Neural cell (in vitro differentiated cells): ENCODE results near the gene RAB40C. TPM values are rescaled to one million over a fixed set of nuclear protein-coding genes. Genes with fewer than 3 reads are reported as not detected.

ENCODE experiments used
- H2AFZ ChIP-seq: fragments of 200-600, 300-800 bp; sonication (generic), shearing (Covaris generic); 2 replicates; pipeline ENCODE4 v1.6.0; 2014; ENCODE audit warnings: low read depth, mild to moderate bottlenecking, antibody characterized with exemption, low read length, moderate library complexity
- H3F3A ChIP-seq: fragments of 200-600 bp; shearing (Covaris generic); 2 replicates; pipeline ENCODE4 v1.6.1; 2016; ENCODE audit warnings: mild to moderate bottlenecking, moderate library complexity, mixed read lengths, antibody characterized with exemption, low read length; ENCODE audit not compliant: insufficient read depth, poor library complexity, severe bottlenecking
- H3K27ac ChIP-seq: fragments of 200-600, 300-800 bp; sonication (generic), shearing (Covaris generic); 2 replicates; pipeline ENCODE4 v1.5.1; 2014; ENCODE audit warnings: mild to moderate bottlenecking, low read length, moderate library complexity
- H3K27me3 ChIP-seq: fragments of 300-800, 200-600 bp; sonication (generic), shearing (Covaris generic); 2 replicates; pipeline ENCODE4 v1.6.0; 2014; ENCODE audit warnings: mild to moderate bottlenecking, low read depth, low read length, moderate library complexity; ENCODE audit not compliant: insufficient read depth
- H3K36me3 ChIP-seq: fragments of 300-800, 200-600 bp; sonication (generic), shearing (Covaris generic); 2 replicates; pipeline ENCODE4 v1.5.1; 2014; ENCODE audit warnings: mild to moderate bottlenecking, antibody characterized with exemption, low read length, moderate library complexity; ENCODE audit not compliant: insufficient read depth
- H3K4me2 ChIP-seq: fragments of 300-800, 200-600 bp; sonication (generic), shearing (Covaris generic); 2 replicates; pipeline ENCODE4 v1.6.0; 2014; ENCODE audit warnings: mild to moderate bottlenecking, low read length
- H3K4me3 ChIP-seq: fragments of 300-800, 200-600 bp; sonication (generic), shearing (Covaris generic); 2 replicates; pipeline ENCODE4 v1.5.1; 2014; ENCODE audit warnings: mild to moderate bottlenecking, low read length, moderate library complexity
- H3K79me2 ChIP-seq: fragments of 200-600 bp; shearing (Covaris generic); replicated peaks from 2 replicates; pipeline ENCODE4 v1.6.0; 2014; ENCODE audit warnings: mild to moderate bottlenecking, low read length, moderate library complexity; ENCODE audit not compliant: insufficient read depth
- H3K9ac ChIP-seq: fragments of 300-800, 200-600 bp; sonication (generic), shearing (Covaris generic); 2 replicates; pipeline ENCODE4 v1.6.1; 2016; ENCODE audit warnings: mild to moderate bottlenecking, low read length, mixed read lengths
- H3K9me2 ChIP-seq: fragments of 200-600 bp; shearing (Covaris generic); 2 replicates; pipeline ENCODE4 v1.6.1; 2016; ENCODE audit warnings: mild to moderate bottlenecking, low read length, mixed read lengths; ENCODE audit not compliant: insufficient read depth
- H3K9me3 ChIP-seq: fragments of 200-600, 300-800 bp; sonication (generic), shearing (Covaris generic); 2 replicates; pipeline ENCODE4 v1.6.1; 2016; ENCODE audit warnings: mild to moderate bottlenecking, mixed run types, low read length, moderate library complexity, mixed read lengths
- H4K20me1 ChIP-seq: fragments of 200-600 bp; shearing (Covaris generic); 2 replicates; pipeline ENCODE4 v1.6.1; 2016; ENCODE audit warnings: mild to moderate bottlenecking, mixed run types; ENCODE audit not compliant: insufficient read depth
- CTCF ChIP-seq: fragments of 450-650 bp; IDR thresholded peaks from 2 replicates; pipeline ENCODE4 v1.5.1; 2014; ENCODE audit warnings: antibody characterized with exemption, mild to moderate bottlenecking, moderate library complexity; ENCODE audit not compliant: poor library complexity, severe bottlenecking
- EP300 ChIP-seq: fragments of 450-650 bp; conservative IDR thresholded peaks from 2 replicates; pipeline ENCODE4 v1.6.1; 2014; ENCODE audit warnings: antibody characterized with exemption, mild to moderate bottlenecking, moderate library complexity; ENCODE audit not compliant: poor library complexity, severe bottlenecking
- EZH2 ChIP-seq: fragments of 200-600, 300-800 bp; shearing (Covaris generic), sonication (generic); IDR thresholded peaks from 2 replicates; pipeline ENCODE4 v1.6.1; 2014; ENCODE audit warnings: antibody characterized with exemption, low read length, borderline replicate concordance, mild to moderate bottlenecking; ENCODE audit not compliant: insufficient read depth, poor library complexity, severe bottlenecking
- MXI1 ChIP-seq: fragments of 450-650 bp; conservative IDR thresholded peaks from 2 replicates; pipeline ENCODE4 v1.6.1; 2014; ENCODE audit warnings: antibody characterized with exemption, mild to moderate bottlenecking; ENCODE audit not compliant: poor library complexity, severe bottlenecking
- POLR2AphosphoS5 ChIP-seq: IDR thresholded peaks from 2 replicates; pipeline ENCODE4 v1.6.1; 2012
- RAD21 ChIP-seq: fragments of 450-650 bp; conservative IDR thresholded peaks from 2 replicates; pipeline ENCODE4 v1.6.1; 2014; ENCODE audit warnings: antibody characterized with exemption, mild to moderate bottlenecking, moderate library complexity
- REST ChIP-seq: IDR thresholded peaks from 2 replicates; pipeline ENCODE4 v1.6.1; 2012; ENCODE audit warnings: borderline replicate concordance
- TAF1 ChIP-seq: IDR thresholded peaks from 2 replicates; pipeline ENCODE4 v1.6.1; 2012; ENCODE audit warnings: low read depth
- polyA plus RNA-seq: library from polyadenylated mRNA; depleted of rRNA; stranded (reverse); fragments of >200 nt; gene quantifications from 2 replicates; pipeline ENCODE4 v1.2.3, GENCODE V29; 2014

RAB40C gene
- polyA plus RNA-seq, 1 donor from 2014 or later, result 40.7 TPM

- Histone ChIP-seq H3K4me3 (no peak overlapping the region), H2AFZ (no peak overlapping the region), H3K27ac (no peak overlapping the region), H3K9me2 (no peaks in the 10 kb centered on the region), H4K20me1 (no peaks in the 10 kb centered on the region), H3F3A (no peaks in the 10 kb centered on the region), H3K36me3 (no peaks in the 10 kb centered on the region), H3K79me2 (peaks cover 7% of the 10 kb centered on the region), H3K27me3 (peaks cover 22% of the 10 kb centered on the region), H3K9ac (no peak overlapping the region), H3K4me2 (no peak overlapping the region), H3K9me3 (no peaks in the 10 kb centered on the region)
- no peak for TF ChIP-seq RAD21
- TF ChIP-seq CTCF, result no peak
Measured at GRCh38 chr16:564690-565418, 25.0 kb upstream of the RAB40C start.

GRCh38 chr16:565419-566330 is 24.2 kb upstream of the RAB40C start:
- Histone ChIP-seq H3K9ac (no peak overlapping the region), H3K36me3 (no peaks in the 10 kb centered on the region), H3K27ac (no peak overlapping the region), H3K9me3 (no peaks in the 10 kb centered on the region), H3K9me2 (no peaks in the 10 kb centered on the region), H3K4me3 (no peak overlapping the region), H3K79me2 (peaks cover 13% of the 10 kb centered on the region), H3K4me2 (no peak overlapping the region), H3F3A (no peaks in the 10 kb centered on the region), H4K20me1 (no peaks in the 10 kb centered on the region), H3K27me3 (peaks cover 20% of the 10 kb centered on the region), H2AFZ (no peak overlapping the region)
- no peak for TF ChIP-seq TAF1
- TF ChIP-seq EZH2, result no peak
- TF ChIP-seq RAD21, result no peak
- TF ChIP-seq REST, result no peak
- TF ChIP-seq EP300, result no peak
- no peak for TF ChIP-seq MXI1
- no peak for TF ChIP-seq CTCF
- TF ChIP-seq POLR2AphosphoS5, result no peak
